GM12878 (cell line): ENCODE results near the gene CCDC88C. TPM values are rescaled to one million over a fixed set of nuclear protein-coding genes. Genes with fewer than 3 reads are reported as not detected.

ENCODE experiments used
- ATAC-seq: fragments of 200-7000 bp; cut with Tn5 transposase; 3 replicates; pipeline ENCODE4 v1.9.1; 2020; ENCODE audit warnings: mild to moderate bottlenecking, moderate library complexity
- BruUV-seq: library from RNA; stranded (reverse); fragments of 400-500 nt; replicated peaks from 2 replicates; lab custom pipeline; 2021; lab: Mats Ljungman, UMichigan
- CTCF ChIA-PET: fragments of 300-600 bp; sonication (Branson Sonifier 250); formaldehyde crosslinking; extraction: SDS; loops from one replicate; lab custom pipeline; 2021; ENCODE audit warnings: inconsistent platforms; lab: Yijun Ruan, JAX
- POLR2A ChIA-PET: fragments of 350-600 bp; formaldehyde crosslinking; extraction: SDS; loops from one replicate; lab custom pipeline; 2021; ENCODE audit warnings: inconsistent platforms; lab: Charles Lee
- RAD21 ChIA-PET: fragments of 300-600 bp; sonication (Branson Sonifier 250); formaldehyde crosslinking; loops from one replicate; lab custom pipeline; 2023; ENCODE audit warnings: antibody characterized with exemption; ENCODE audit not compliant: unreplicated experiment; lab: Charles Lee
- SMC1A ChIA-PET: fragments of 300-600 bp; sonication (Branson Sonifier 250); formaldehyde crosslinking; loops from one replicate; lab custom pipeline; 2023; ENCODE audit not compliant: unreplicated experiment, uncharacterized antibody; lab: Charles Lee
- DNase-seq: peaks from one replicate; pipeline ENCODE4 v3.0.0-alpha.2; 2011; ENCODE audit warnings: low read depth, low spot score
- FAIRE-seq: peaks from 3 replicates; lab custom pipeline; 2011; peaks lifted over from hg19 to GRCh38; lab: Jason Lieb, UNC
- H2AFZ ChIP-seq: 2 replicates; pipeline ENCODE4 v1.6.0; 2011; ENCODE audit warnings: low read depth, low read length, control low read depth; ENCODE audit not compliant: control insufficient read depth
- H3K27ac ChIP-seq: 2 replicates; pipeline ENCODE4 v1.5.1; 2011; ENCODE audit warnings: control low read depth; ENCODE audit not compliant: control insufficient read depth, insufficient read depth
- H3K27me3 ChIP-seq, 2 experiments: replicated peaks in 1 of 2; 2 replicates each; pipeline versions ENCODE4 v1.6.0 to v1.6.1; 2011; ENCODE audit warnings: low read length in 1 of 2; ENCODE audit not compliant: control insufficient read depth in 2 of 2, insufficient read depth in 2 of 2
- H3K36me3 ChIP-seq, 2 experiments: 2 replicates each; pipeline ENCODE4 v1.5.1; 2011; ENCODE audit warnings: low read length in 1 of 2; ENCODE audit not compliant: control insufficient read depth in 2 of 2, insufficient read depth in 2 of 2
- H3K4me1 ChIP-seq: 2 replicates; pipeline ENCODE4 v1.6.1; 2011; ENCODE audit warnings: mild to moderate bottlenecking, low read length, moderate library complexity, mixed read lengths; ENCODE audit not compliant: control insufficient read depth, insufficient read depth
- H3K4me2 ChIP-seq: 2 replicates; pipeline ENCODE4 v1.6.0; 2011; ENCODE audit warnings: control low read depth; ENCODE audit not compliant: control insufficient read depth, insufficient read depth
- H3K4me3 ChIP-seq: fragments of 200-600 bp; sonication (generic); 2 replicates; pipeline ENCODE4 v1.5.1; 2016
- H3K79me2 ChIP-seq: 2 replicates; pipeline ENCODE4 v1.6.0; 2011; ENCODE audit warnings: low read length; ENCODE audit not compliant: control insufficient read depth, insufficient read depth
- H3K9ac ChIP-seq: 2 replicates; pipeline ENCODE4 v1.8.0; 2011; ENCODE audit warnings: low read length, control low read depth, mixed read lengths; ENCODE audit not compliant: control insufficient read depth, insufficient read depth
- H3K9me3 ChIP-seq: replicated peaks from 3 replicates; pipeline ENCODE4 v1.5.1; 2011; ENCODE audit warnings: mild to moderate bottlenecking, low read length; ENCODE audit not compliant: control insufficient read depth, insufficient read depth
- H4K20me1 ChIP-seq: 2 replicates; pipeline ENCODE4 v1.6.0; 2011; ENCODE audit not compliant: control insufficient read depth, insufficient read depth
- BACH1 ChIP-seq: fragments of 450-650 bp; IDR thresholded peaks from 2 replicates; pipeline ENCODE4 v1.6.1; 2017; ENCODE audit warnings: mild to moderate bottlenecking, borderline replicate concordance
- EED ChIP-seq: sonication (generic); IDR thresholded peaks from 2 replicates; pipeline ENCODE4 v1.6.1; 2016; ENCODE audit warnings: antibody characterized with exemption, low read depth
- GATAD2B ChIP-seq: fragments of 450-650 bp; conservative IDR thresholded peaks from 2 replicates; pipeline ENCODE4 v1.6.1; 2017; ENCODE audit warnings: low read depth, mild to moderate bottlenecking, moderate library complexity
- MTA2 ChIP-seq: fragments of 450-650 bp; IDR thresholded peaks from 2 replicates; pipeline ENCODE4 v1.6.1; 2016; ENCODE audit warnings: low read depth, mild to moderate bottlenecking, moderate library complexity
- PAX5 ChIP-seq: IDR thresholded peaks from 2 replicates; pipeline ENCODE4 v1.6.1; 2011; ENCODE audit warnings: low read depth, low read length, borderline replicate concordance
- PML ChIP-seq: IDR thresholded peaks from 2 replicates; pipeline ENCODE4 v1.6.1; 2012; ENCODE audit warnings: low read length, inconsistent platforms
- POLR2A ChIP-seq: IDR thresholded peaks from 2 replicates; pipeline ENCODE4 v1.6.1; 2011; ENCODE audit warnings: low read depth, mild to moderate bottlenecking, low read length
- POLR2AphosphoS2 ChIP-seq: IDR thresholded peaks from 2 replicates; pipeline ENCODE4 v1.6.1; 2011; ENCODE audit warnings: low read depth, mild to moderate bottlenecking, low read length, improper control_type of control experiment, moderate library complexity
- RAD51 ChIP-seq: fragments of 450-650 bp; IDR thresholded peaks from 2 replicates; pipeline ENCODE4 v1.6.1; 2016; ENCODE audit warnings: moderate library complexity, mild to moderate bottlenecking, inconsistent platforms
- RELA ChIP-seq: fragments of 450-650 bp; IDR thresholded peaks from 2 replicates; pipeline ENCODE4 v1.8.0; 2014; ENCODE audit warnings: borderline replicate concordance; ENCODE audit not compliant: partially characterized antibody
- SIN3A ChIP-seq: IDR thresholded peaks from 2 replicates; pipeline ENCODE4 v1.6.1; 2012; ENCODE audit warnings: low read depth, low read length, improper control_type of control experiment
- SIX5 ChIP-seq: IDR thresholded peaks from 2 replicates; pipeline ENCODE4 v1.6.1; 2011; ENCODE audit warnings: mild to moderate bottlenecking, low read depth, low read length, moderate library complexity; ENCODE audit not compliant: severe bottlenecking
- SRF ChIP-seq, 2 experiments: IDR thresholded peaks; 2 replicates each; pipeline ENCODE4 v1.6.1; 2011; ENCODE audit warnings: low read depth in 2 of 2, low read length in 2 of 2, mild to moderate bottlenecking in 1 of 2, moderate library complexity in 1 of 2
- SUZ12 ChIP-seq: fragments of 200-600 bp; sonication (generic); IDR thresholded peaks from one replicate; pipeline ENCODE4 v1.6.1; 2018; ENCODE audit warnings: antibody characterized with exemption, mild to moderate bottlenecking; ENCODE audit not compliant: unreplicated experiment
- WGBS: methylation state at CpG from one replicate; pipeline ENCODE4 v1.1.6; 2016; ENCODE audit warnings: low lambda C conversion rate; ENCODE audit not compliant: insufficient replicate concordance, insufficient coverage; ENCODE audit errors: missing lambda C conversion rate; 5-methylcytosine and 5-hydroxymethylcytosine counted together
- in situ Hi-C: fragments of 300-500 bp; cut with MboI; formaldehyde crosslinking; loops from 9 replicates; pipeline ENCODE4 v1.14.3; 2018; ENCODE audit warnings: mixed read lengths
- intact Hi-C: fragments of 100-400 bp; cut with micrococcal nuclease; formaldehyde crosslinking; loops from one replicate; pipeline ENCODE4 v1.14.2; 2022; ENCODE audit not compliant: unreplicated experiment
- polyA plus RNA-seq, 11 experiments: library from polyadenylated mRNA; depleted of rRNA in 4 of 11; unstranded in 6 of 11; stranded (reverse) in 5 of 11; fragments of >200 nt; fragmentation: Nextera tagmentation in 4 of 11; fragmentation: Illumina TruSeq in 1 of 11; extraction: Ambion mirVana in 4 of 11; extraction: Trizol in 1 of 11; gene quantifications; 1 replicate in 1 of 11; 2 replicates in 10 of 11; pipeline versions ENCODE4 v1.2.1 to v1.2.3, GENCODE V29; 2011 to 2016; ENCODE audit warnings: inconsistent platforms in 2 of 11, missing spikeins in 2 of 11, low read depth in 1 of 11
- total RNA-seq, 4 experiments: library from RNA; depleted of rRNA in 3 of 4; stranded (reverse); fragments of >200 nt in 3 of 4; fragmentation: Illumina TruSeq in 1 of 4; extraction: Trizol in 1 of 4; gene quantifications; 2 replicates each; pipeline versions ENCODE4 v1.2.1 to v1.2.3, GENCODE V29; 2013 to 2021
- TF ChIP-seq, protein P1 (sequence below): IDR thresholded peaks from 2 replicates; pipeline ENCODE4 v1.6.1; 2012; ENCODE audit warnings: low read depth, low read length, improper control_type of control experiment
- TF ChIP-seq, protein P2 (sequence below): IDR thresholded peaks from 2 replicates; pipeline ENCODE4 v1.6.1; 2011; ENCODE audit warnings: borderline replicate concordance, low read depth, mild to moderate bottlenecking, moderate library complexity, mixed read lengths, low read length; ENCODE audit not compliant: insufficient read depth; ENCODE audit errors: extremely low read length
- TF ChIP-seq, protein P3 (sequence below): fragments of 450-650 bp; IDR thresholded peaks from 2 replicates; pipeline ENCODE4 v1.6.1; 2016; ENCODE audit warnings: mild to moderate bottlenecking

The CCDC88C gene
- total and polyA plus RNA-seq, 10 of the 15 experiments (the other 5 are each of a cell fraction or from before 2014, with no cell fraction given): 4.0 to 79.6 (median 36.6) TPM

- TF ChIP-seq SUZ12 (no peak), BACH1 (no peak), SRF (IDR thresholded peaks at IDR 0.05; ENCODE audit: low read depth in 2 of 2, low read length in 2 of 2) (no peak)
- TF ChIP-seq, protein P1, sequence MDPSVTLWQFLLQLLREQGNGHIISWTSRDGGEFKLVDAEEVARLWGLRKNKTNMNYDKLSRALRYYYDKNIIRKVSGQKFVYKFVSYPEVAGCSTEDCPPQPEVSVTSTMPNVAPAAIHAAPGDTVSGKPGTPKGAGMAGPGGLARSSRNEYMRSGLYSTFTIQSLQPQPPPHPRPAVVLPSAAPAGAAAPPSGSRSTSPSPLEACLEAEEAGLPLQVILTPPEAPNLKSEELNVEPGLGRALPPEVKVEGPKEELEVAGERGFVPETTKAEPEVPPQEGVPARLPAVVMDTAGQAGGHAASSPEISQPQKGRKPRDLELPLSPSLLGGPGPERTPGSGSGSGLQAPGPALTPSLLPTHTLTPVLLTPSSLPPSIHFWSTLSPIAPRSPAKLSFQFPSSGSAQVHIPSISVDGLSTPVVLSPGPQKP: no peak
Measured at GRCh38 chr14:91397965-91398591, 19.5 kb downstream of the CCDC88C start (continued).

DNA sequence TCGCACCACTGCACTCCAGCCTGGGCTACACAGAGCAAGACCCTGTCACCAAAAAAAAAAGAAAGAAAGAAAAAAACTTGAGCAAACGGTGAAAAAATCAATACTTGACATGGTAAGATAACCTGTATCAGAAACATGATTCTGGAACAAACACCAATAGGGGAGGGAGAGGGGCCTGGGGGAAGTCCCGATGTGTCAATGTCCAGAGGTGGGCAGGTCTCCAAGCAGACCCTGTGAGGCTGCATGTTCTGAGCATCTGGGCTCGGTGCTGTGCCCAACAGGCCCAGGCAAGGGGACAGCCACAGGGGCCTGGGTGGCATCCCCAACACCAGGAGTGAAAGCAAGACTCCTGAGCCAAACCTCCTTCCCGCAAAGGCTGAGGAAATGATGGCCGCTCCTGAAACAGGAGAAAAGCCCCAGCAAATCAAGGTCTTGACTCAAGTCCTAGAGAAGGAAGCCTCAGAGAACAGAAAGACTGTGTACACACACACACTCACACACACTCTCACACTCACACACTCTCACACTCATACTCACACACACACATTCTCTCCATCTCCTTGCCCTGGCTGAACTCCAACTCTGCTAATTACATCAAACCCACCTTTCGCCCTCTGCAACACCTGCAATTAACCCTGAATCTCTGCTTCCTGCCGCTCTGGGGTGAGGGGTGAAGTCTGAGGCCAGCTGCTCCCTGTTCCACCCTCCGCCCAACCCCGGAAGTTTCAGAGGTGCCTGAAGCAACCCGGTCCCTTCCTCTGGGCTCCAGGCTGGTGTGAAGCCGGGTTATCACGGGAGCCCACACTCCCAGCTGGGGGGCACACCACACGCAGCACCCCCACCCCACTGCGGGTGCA, 20.4 kb downstream of the CCDC88C start:
- peak overlapping the region; percentile 66 for H3K4me3 ChIP-seq
- FAIRE-seq (peak; percentile 81), ATAC-seq (peak; percentile 83), DNase-seq (no peak)
- peaks cover 64% of the 10 kb centered on the region for H3K4me1 ChIP-seq
- H3K4me2 ChIP-seq: peak overlapping the region; percentile 81
- intact Hi-C loops: loop anchor here (2.0 kb wide), 1 partner anchor 14 kb away; no protein-coding TSS in a partner anchor
- WGBS: 13% methylated on average over 14 of the region's 15 CpGs
- CTCF ChIA-PET: interaction anchor here (0.8 to 8.1 kb wide), 10 partner anchors 9 to 82 kb away, joined by 3 to 100 read pairs (median 8); partner anchors contain the start of gene CCDC88C
- peak overlapping the region; percentile 59 for H3K9ac ChIP-seq
- H3K79me2 ChIP-seq: peaks cover 96% of the 10 kb centered on the region
- H3K36me3 ChIP-seq: peaks cover 8 to 13% of the 10 kb centered on the region in 2 experiments
- RAD21 ChIA-PET: interaction anchor here (0.8 to 7.4 kb wide), 10 partner anchors 10 to 74 kb away, joined by 3 to 110 read pairs (median 8); partner anchors contain the start of gene CCDC88C
- POLR2A ChIA-PET: interaction anchor here (0.6 to 4.6 kb wide), 12 partner anchors 10 to 98 kb away, joined by 3 to 69 read pairs (median 4); partner anchors contain the start of gene CCDC88C
- BruUV-seq: TSS peak; percentile 22
- H3K27ac ChIP-seq: peak overlapping the region; percentile 67
- in situ Hi-C loops: no loop called here
- H2AFZ ChIP-seq: no peak overlapping the region
- no peaks in the 10 kb centered on the region for H3K27me3 ChIP-seq
- no peaks in the 10 kb centered on the region for H4K20me1 ChIP-seq
- H3K9me3 ChIP-seq: no peaks in the 10 kb centered on the region
- SMC1A ChIA-PET: interaction anchor here (0.9 to 7.5 kb wide), 11 partner anchors 9 to 73 kb away, joined by 3 to 131 read pairs (median 12); partner anchors contain the start of gene CCDC88C
- TF ChIP-seq SIN3A (0 out of 2 replicates have a peak, but pooled peaks have one; percentile 12), EED (peak; percentile 57), POLR2AphosphoS2 (no peak), PML (no peak), RELA (no peak), RAD51 (no peak), MTA2 (peak; percentile 79), PAX5 (peak; percentile 10; the same call in 1 of the 2 replicates), SIX5 (no peak), POLR2A (peak; percentile 53; the same call in 1 of the 2 replicates), GATAD2B (no peak)
- TF ChIP-seq, protein P2, sequence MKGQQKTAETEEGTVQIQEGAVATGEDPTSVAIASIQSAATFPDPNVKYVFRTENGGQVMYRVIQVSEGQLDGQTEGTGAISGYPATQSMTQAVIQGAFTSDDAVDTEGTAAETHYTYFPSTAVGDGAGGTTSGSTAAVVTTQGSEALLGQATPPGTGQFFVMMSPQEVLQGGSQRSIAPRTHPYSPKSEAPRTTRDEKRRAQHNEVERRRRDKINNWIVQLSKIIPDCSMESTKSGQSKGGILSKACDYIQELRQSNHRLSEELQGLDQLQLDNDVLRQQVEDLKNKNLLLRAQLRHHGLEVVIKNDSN: no peak
- TF ChIP-seq, protein P3, sequence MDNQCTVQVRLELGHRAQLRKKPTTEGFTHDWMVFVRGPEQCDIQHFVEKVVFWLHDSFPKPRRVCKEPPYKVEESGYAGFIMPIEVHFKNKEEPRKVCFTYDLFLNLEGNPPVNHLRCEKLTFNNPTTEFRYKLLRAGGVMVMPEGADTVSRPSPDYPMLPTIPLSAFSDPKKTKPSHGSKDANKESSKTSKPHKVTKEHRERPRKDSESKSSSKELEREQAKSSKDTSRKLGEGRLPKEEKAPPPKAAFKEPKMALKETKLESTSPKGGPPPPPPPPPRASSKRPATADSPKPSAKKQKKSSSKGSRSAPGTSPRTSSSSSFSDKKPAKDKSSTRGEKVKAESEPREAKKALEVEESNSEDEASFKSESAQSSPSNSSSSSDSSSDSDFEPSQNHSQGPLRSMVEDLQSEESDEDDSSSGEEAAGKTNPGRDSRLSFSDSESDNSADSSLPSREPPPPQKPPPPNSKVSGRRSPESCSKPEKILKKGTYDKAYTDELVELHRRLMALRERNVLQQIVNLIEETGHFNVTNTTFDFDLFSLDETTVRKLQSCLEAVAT: peak; percentile 63; the same call in 1 of the 2 replicates
